ENCODE measurements around the gene FPGS.

FPGS gene

DNA sequence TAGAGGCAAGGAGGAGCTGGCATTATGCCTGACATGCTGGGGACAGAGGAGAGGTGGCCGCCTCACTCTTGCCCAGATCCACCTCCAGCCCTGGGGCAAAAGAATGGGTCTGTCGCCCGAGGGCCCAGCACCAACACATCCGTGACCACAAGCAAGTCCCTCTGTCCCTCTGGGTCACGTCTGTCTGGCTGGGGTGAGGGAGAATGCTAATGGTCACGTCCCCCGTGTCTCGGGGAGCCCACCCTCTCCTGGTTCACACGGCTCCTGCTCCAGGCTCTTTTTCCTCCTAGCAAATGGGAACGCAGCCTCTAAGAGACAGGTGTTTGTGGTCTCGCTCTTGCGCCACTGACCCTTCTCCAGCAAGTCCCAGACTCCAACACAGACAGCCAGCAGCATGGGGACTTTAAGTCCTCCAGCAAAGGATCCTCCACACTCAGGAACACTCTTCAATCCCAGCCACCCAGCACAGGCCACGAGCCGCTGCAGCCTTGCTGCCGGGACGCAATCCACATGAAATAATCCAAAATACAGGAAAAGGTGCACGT is 47.7 kb downstream of the FPGS start:
- Histone ChIP-seq H3K79me2 (ENCODE audit: insufficient read depth, low read length) (no peaks in the 10 kb centered on the region), H3K27ac (ENCODE audit: low read length) (no peak overlapping the region), H3K4me3 (ENCODE audit: low read depth in 1 of 2, low read length in 2 of 2) (no peak overlapping the region)

GRCh38 chr9:127852829-127853228 is 50.1 kb downstream of the FPGS start:
- no peak overlapping the region for H3K4me3 ChIP-seq (ENCODE audit: low read depth in 1 of 2, low read length in 2 of 2)
- H3K9ac ChIP-seq (ENCODE audit: low read depth, low read length), result no peak overlapping the region

More for the DNA sequence above, 47.7 kb downstream of the FPGS start:
- Histone ChIP-seq H3K36me3 (ENCODE audit: insufficient read depth, low read length) (no peaks in the 10 kb centered on the region), H2AFZ (ENCODE audit: low read depth, low read length) (no peak overlapping the region), H3K4me2 (ENCODE audit: insufficient read depth, low read length) (no peak overlapping the region), H4K20me1 (ENCODE audit: insufficient read depth, low read length) (no peaks in the 10 kb centered on the region), H3K9me3 (ENCODE audit: insufficient read depth, low read length, severe bottlenecking) (peaks cover 7% of the 10 kb centered on the region), H3K4me1 (ENCODE audit: insufficient read depth, low read length) (no peaks in the 10 kb centered on the region), H3K27me3 (ENCODE audit: insufficient read depth, low read length, poor library complexity) (no peaks in the 10 kb centered on the region), H3K9ac (ENCODE audit: low read depth, low read length) (no peak overlapping the region)
- no peak for ATAC-seq (ENCODE audit: insufficient read depth, low read depth)
- DNase-seq, result no peak
- TF ChIP-seq EZH2 (IDR thresholded peaks at IDR 0.05; ENCODE audit: borderline replicate concordance, low read depth, low read length, severe bottlenecking) (no peak), CTCF (IDR thresholded peaks at IDR 0.05; ENCODE audit: borderline replicate concordance, extremely low read depth, low read length, poor library complexity, severe bottlenecking) (no peak)

DNA sequence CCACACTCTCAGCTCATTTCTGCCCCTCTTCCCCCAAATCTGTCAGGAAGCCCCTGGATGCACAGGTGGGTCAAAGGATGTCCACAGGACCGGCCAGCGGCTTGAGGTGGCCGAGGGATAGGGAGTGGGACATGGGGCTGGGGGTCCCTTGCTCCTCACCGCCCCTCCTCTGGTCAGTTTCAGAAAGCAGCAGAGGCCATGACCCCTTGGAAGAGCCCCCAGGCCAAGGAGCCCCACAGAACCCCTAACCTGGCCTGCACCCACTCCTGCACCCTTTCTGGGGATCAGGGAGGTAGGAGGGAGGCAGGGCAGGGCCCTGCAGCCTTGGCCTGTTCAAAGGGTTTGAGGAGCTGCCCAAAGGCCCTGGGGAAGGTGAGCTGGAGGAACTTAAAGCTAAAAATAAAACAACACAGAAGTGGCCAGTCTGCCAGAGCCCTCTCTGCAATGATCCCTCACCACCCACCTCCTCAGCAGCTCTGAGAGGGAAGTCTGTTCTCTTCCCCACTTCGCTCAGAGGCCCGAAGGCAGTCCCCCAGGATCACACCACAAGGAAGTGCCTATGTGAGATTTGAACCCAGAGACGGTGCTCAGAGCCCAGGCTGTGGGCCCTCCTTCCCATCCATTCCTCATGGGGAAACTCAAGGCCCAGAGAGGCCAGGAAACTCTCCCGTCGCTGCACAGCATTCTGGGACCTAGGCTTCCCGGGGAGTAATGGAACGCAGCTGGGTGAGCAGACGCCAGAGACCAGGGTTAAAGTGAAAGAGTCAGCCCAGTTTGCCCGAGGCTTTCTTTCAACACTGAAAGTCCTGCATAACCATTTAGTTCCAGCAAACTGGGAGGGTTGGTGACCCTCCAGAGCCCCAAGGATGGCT is 50.9 kb downstream of the FPGS start:
- no peak overlapping the region for H3K4me2 ChIP-seq (ENCODE audit: insufficient read depth, low read length)
- no peak overlapping the region for H3K4me3 ChIP-seq (ENCODE audit: low read depth in 1 of 2, low read length in 2 of 2)

More at GRCh38 chr9:127852829-127853228, 50.1 kb downstream of the FPGS start:
- DNase-seq, result no peak
- no peak for TF ChIP-seq CTCF (IDR thresholded peaks at IDR 0.05; ENCODE audit: borderline replicate concordance, extremely low read depth, low read length, poor library complexity, severe bottlenecking)
- no peak for TF ChIP-seq EZH2 (IDR thresholded peaks at IDR 0.05; ENCODE audit: borderline replicate concordance, low read depth, low read length, severe bottlenecking)
- Histone ChIP-seq H3K9me3 (ENCODE audit: insufficient read depth, low read length, severe bottlenecking) (peaks cover 7% of the 10 kb centered on the region), H3K27ac (ENCODE audit: low read length) (no peak overlapping the region), H3K36me3 (ENCODE audit: insufficient read depth, low read length) (no peaks in the 10 kb centered on the region), H4K20me1 (ENCODE audit: insufficient read depth, low read length) (no peaks in the 10 kb centered on the region), H3K27me3 (ENCODE audit: insufficient read depth, low read length, poor library complexity) (no peaks in the 10 kb centered on the region), H3K4me2 (ENCODE audit: insufficient read depth, low read length) (no peak overlapping the region), H3K4me1 (ENCODE audit: insufficient read depth, low read length) (no peaks in the 10 kb centered on the region), H3K79me2 (ENCODE audit: insufficient read depth, low read length) (no peaks in the 10 kb centered on the region), H2AFZ (ENCODE audit: low read depth, low read length) (no peak overlapping the region)
- no peak for ATAC-seq (ENCODE audit: insufficient read depth, low read depth)

More for the DNA sequence above, 50.9 kb downstream of the FPGS start:
- Histone ChIP-seq H3K9ac (ENCODE audit: low read depth, low read length) (no peak overlapping the region), H3K36me3 (ENCODE audit: insufficient read depth, low read length) (no peaks in the 10 kb centered on the region), H3K4me1 (ENCODE audit: insufficient read depth, low read length) (no peaks in the 10 kb centered on the region), H4K20me1 (ENCODE audit: insufficient read depth, low read length) (no peaks in the 10 kb centered on the region), H3K9me3 (ENCODE audit: insufficient read depth, low read length, severe bottlenecking) (peaks cover 7% of the 10 kb centered on the region), H2AFZ (ENCODE audit: low read depth, low read length) (no peak overlapping the region), H3K79me2 (ENCODE audit: insufficient read depth, low read length) (no peaks in the 10 kb centered on the region), H3K27me3 (ENCODE audit: insufficient read depth, low read length, poor library complexity) (no peaks in the 10 kb centered on the region), H3K27ac (ENCODE audit: low read length) (no peak overlapping the region)
- ATAC-seq (ENCODE audit: insufficient read depth, low read depth) (no peak), DNase-seq (no peak)
- TF ChIP-seq CTCF (IDR thresholded peaks at IDR 0.05; ENCODE audit: borderline replicate concordance, extremely low read depth, low read length, poor library complexity, severe bottlenecking), result no peak
- no peak for TF ChIP-seq EZH2 (IDR thresholded peaks at IDR 0.05; ENCODE audit: borderline replicate concordance, low read depth, low read length, severe bottlenecking)

All from DND-41 (cell line).